Prostate gland (tissue), 2 donors: Measurements from ENCODE around the gene KLHL36. TPM values are rescaled to one million over a fixed set of nuclear protein-coding genes. Genes with fewer than 3 reads are reported as not detected.

ENCODE experiments used
- DNase-seq: peaks from one replicate; pipeline ENCODE4 v3.0.0-alpha.2; 2019; ENCODE audit warnings: low spot score
- H3K27ac ChIP-seq, 2 donors: fragments of 200-600 bp; sonication (generic); 2 replicates each; pipeline ENCODE4 v1.5.1; 2017 to 2019
- H3K27me3 ChIP-seq: fragments of 200-600 bp; sonication (generic); replicated peaks from 2 replicates; pipeline ENCODE4 v1.5.1; 2019; ENCODE audit not compliant: insufficient read depth
- H3K36me3 ChIP-seq, 2 donors: fragments of 200-600 bp; sonication (generic); 1 replicate in 1 of 2; 2 replicates in 1 of 2; pipeline versions ENCODE4 v1.5.1 to v1.8.1; 2017 to 2019
- H3K4me1 ChIP-seq: fragments of 200-600 bp; sonication (generic); replicated peaks from 2 replicates; pipeline ENCODE4 v1.5.1; 2019
- H3K4me3 ChIP-seq, 2 donors: fragments of 200-600 bp; sonication (generic); 2 replicates each; pipeline ENCODE4 v1.5.1; 2017 to 2019
- H3K9me3 ChIP-seq: fragments of 200-600 bp; sonication (generic); 2 replicates; pipeline ENCODE4 v1.5.1; 2017
- CTCF ChIP-seq, 4 experiments: fragments of 200-600 bp in 2 of 4; fragments of 450-650 bp in 2 of 4; sonication (generic) in 2 of 4; IDR thresholded peaks; 1 replicate in 3 of 4; 2 replicates in 1 of 4; pipeline ENCODE4 v1.5.1; 2016 to 2019; ENCODE audit warnings: antibody characterized with exemption in 4 of 4, mild to moderate bottlenecking in 2 of 4, moderate library complexity in 2 of 4
- POLR2A ChIP-seq: fragments of 450-650 bp; IDR thresholded peaks from one replicate; pipeline ENCODE4 v1.6.1; 2016; ENCODE audit warnings: antibody characterized with exemption, mild to moderate bottlenecking
- POLR2AphosphoS5 ChIP-seq: sonication (generic); formaldehyde crosslinking; IDR thresholded peaks from one replicate; pipeline ENCODE4 v1.6.1; 2017; ENCODE audit warnings: antibody characterized with exemption
- WGBS: methylation state at CpG from one replicate; pipeline ENCODE4 v1.1.5; 2018; 5-methylcytosine and 5-hydroxymethylcytosine counted together
- intact Hi-C: fragments of 100-400 bp; cut with DNase I; formaldehyde crosslinking; loops from one replicate; pipeline ENCODE4 v1.14.2; 2022
- total RNA-seq, 2 donors: library from RNA; depleted of rRNA; stranded (reverse); fragments of >200 nt; gene quantifications; one replicate each; pipeline ENCODE4 v1.1.0, GENCODE V29; 2016

KLHL36 gene
- total RNA-seq, 2 donors from 2014 or later = 57.1 to 106 TPM

- no peak overlapping the region for H3K27ac ChIP-seq
- TF ChIP-seq POLR2AphosphoS5 (no peak), POLR2A (no peak), CTCF (IDR thresholded peaks at IDR 0.05) (no peak)
- no peak for DNase-seq
- 92% methylated on average over 6 of the region's 6 CpGs for WGBS
- no peaks in the 10 kb centered on the region for H3K4me1 ChIP-seq
- no peaks in the 10 kb centered on the region for H3K27me3 ChIP-seq
- H3K9me3 ChIP-seq = no peaks in the 10 kb centered on the region
- no peak overlapping the region for H3K4me3 ChIP-seq
- intact Hi-C loops = no loop called here
- no peaks in the 10 kb centered on the region for H3K36me3 ChIP-seq
Observed at GRCh38 chr16:84625556-84625955, 22.8 kb upstream of the KLHL36 start.

- H3K27ac ChIP-seq = no peak overlapping the region
- no peak for TF ChIP-seq CTCF (IDR thresholded peaks at IDR 0.05)
- TF ChIP-seq POLR2A = no peak
- TF ChIP-seq POLR2AphosphoS5 = no peak
- no peaks in the 10 kb centered on the region for H3K4me1 ChIP-seq
- no peaks in the 10 kb centered on the region for H3K9me3 ChIP-seq
- DNase-seq = no peak
- no peaks in the 10 kb centered on the region for H3K36me3 ChIP-seq
- H3K4me3 ChIP-seq = no peak overlapping the region
- H3K27me3 ChIP-seq = no peaks in the 10 kb centered on the region
- 69% methylated on average over 7 of the region's 7 CpGs for WGBS
- intact Hi-C loops = no loop called here
Observed at GRCh38 chr16:84628226-84628731, 20.0 kb upstream of the KLHL36 start.

DNA sequence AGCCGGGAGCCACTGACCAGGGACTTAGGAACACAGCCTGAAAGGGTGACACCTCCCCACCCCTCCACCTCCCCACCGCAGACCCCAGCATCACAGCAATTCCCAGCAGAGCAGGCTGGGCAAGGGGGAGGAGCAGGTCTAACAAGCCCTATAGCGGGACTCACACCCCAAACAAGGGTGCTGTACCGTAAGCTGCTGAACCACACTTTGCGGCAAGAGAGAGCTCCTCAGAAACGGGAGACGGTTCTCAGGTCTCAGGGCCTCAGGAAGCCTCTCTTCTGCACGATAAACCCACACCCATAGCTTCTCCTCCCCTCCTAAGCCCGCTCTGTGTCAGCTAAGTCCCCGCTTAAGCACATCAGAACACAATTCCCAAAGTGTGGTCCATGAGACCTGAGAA is 18.7 kb upstream of the KLHL36 start:
- Histone ChIP-seq H3K4me1 (no peaks in the 10 kb centered on the region), H3K36me3 (no peaks in the 10 kb centered on the region), H3K9me3 (no peaks in the 10 kb centered on the region), H3K27ac (no peak overlapping the region), H3K27me3 (no peaks in the 10 kb centered on the region), H3K4me3 (no peak overlapping the region)
- TF ChIP-seq POLR2A = no peak
- TF ChIP-seq CTCF (IDR thresholded peaks at IDR 0.05) = no peak
- no peak for TF ChIP-seq POLR2AphosphoS5
- DNase-seq = no peak
- intact Hi-C loops = no loop called here
- WGBS = 83% methylated on average over 10 of the region's 10 CpGs

- Histone ChIP-seq H3K27me3 (no peaks in the 10 kb centered on the region), H3K4me1 (no peaks in the 10 kb centered on the region), H3K27ac (no peak overlapping the region), H3K36me3 (no peaks in the 10 kb centered on the region), H3K9me3 (no peaks in the 10 kb centered on the region), H3K4me3 (no peak overlapping the region)
- DNase-seq = no peak
- intact Hi-C loops = no loop called here
- TF ChIP-seq POLR2A (no peak), CTCF (IDR thresholded peaks at IDR 0.05) (no peak), POLR2AphosphoS5 (no peak)
- WGBS = 95% methylated on average over 5 of the region's 5 CpGs
Observed at GRCh38 chr16:84630009-84630408, 18.3 kb upstream of the KLHL36 start.

- no peak overlapping the region for H3K4me3 ChIP-seq
- 89% methylated on average over 16 of the region's 16 CpGs for WGBS
- intact Hi-C loops = no loop called here
- no peaks in the 10 kb centered on the region for H3K4me1 ChIP-seq
- H3K9me3 ChIP-seq = no peaks in the 10 kb centered on the region
- H3K27me3 ChIP-seq = no peaks in the 10 kb centered on the region
- H3K36me3 ChIP-seq = no peaks in the 10 kb centered on the region
- DNase-seq = no peak
- H3K27ac ChIP-seq = no peak overlapping the region
- no peak for TF ChIP-seq CTCF (IDR thresholded peaks at IDR 0.05)
- TF ChIP-seq POLR2AphosphoS5 = no peak
- TF ChIP-seq POLR2A = no peak
Observed at GRCh38 chr16:84630446-84631152, 17.7 kb upstream of the KLHL36 start.
